Measurements from ENCODE around the gene REPIN1. TPM values are rescaled to one million over a fixed set of nuclear protein-coding genes. Genes with fewer than 3 reads are reported as not detected.

REPIN1 gene
- polyA plus RNA-seq, 1 donor: 73.8 TPM

GRCh38 chr7:150421831-150422230, 53.2 kb downstream of the REPIN1 start:
- DNase-seq (ENCODE audit: low read depth): no peak

Other genes starting within 250 kb of the REPIN1 start
- gene LRRC61, start 45.5 kb upstream of the REPIN1 start, polyA plus RNA-seq (ENCODE audit: insufficient read length): 6.8 TPM
- gene ACTR3C, start 45.3 kb upstream of the REPIN1 start, polyA plus RNA-seq (ENCODE audit: insufficient read length): 0.95 TPM
- gene RARRES2, start 27.2 kb upstream of the REPIN1 start, polyA plus RNA-seq (ENCODE audit: insufficient read length): 47.9 TPM
- gene ZNF775, start 10.5 kb downstream of the REPIN1 start, polyA plus RNA-seq (ENCODE audit: insufficient read length): 6.0 TPM
- gene GIMAP8, start 81.8 kb downstream of the REPIN1 start, polyA plus RNA-seq (ENCODE audit: insufficient read length): 6.1 TPM
- 9.3 TPM for gene GIMAP7, start 146.1 kb downstream of the REPIN1 start, polyA plus RNA-seq (ENCODE audit: insufficient read length)
- gene GIMAP4, start 198.6 kb downstream of the REPIN1 start, polyA plus RNA-seq (ENCODE audit: insufficient read length): 20.1 TPM

Data from forelimb muscle (tissue), 1 donor.